Progenitor cell of endocrine pancreas (in vitro differentiated cells): Measurements from ENCODE around the gene CGNL1. TPM values are rescaled to one million over a fixed set of nuclear protein-coding genes. Genes with fewer than 3 reads are reported as not detected.
A peak's percentile ranks its signal among the peaks of the same experiment; 100 is the strongest.

Experiments
- DNase-seq: peaks from one replicate; pipeline ENCODE4 v3.0.0; 2021; ENCODE audit warnings: low spot score; ENCODE audit not compliant: unreplicated experiment
- H3K27ac Mint-ChIP-seq: 2 replicates; pipeline ENCODE4 v1.8.0; 2021; ENCODE audit warnings: mild to moderate bottlenecking, moderate library complexity, mixed read lengths
- H3K27me3 Mint-ChIP-seq: 2 replicates; pipeline ENCODE4 v1.8.0; 2021; ENCODE audit warnings: mixed read lengths
- H3K36me3 Mint-ChIP-seq: 2 replicates; pipeline ENCODE4 v1.8.0; 2022; ENCODE audit warnings: mixed read lengths; ENCODE audit not compliant: insufficient read depth
- H3K4me1 Mint-ChIP-seq: 2 replicates; pipeline ENCODE4 v1.8.0; 2021; ENCODE audit warnings: low read depth, mixed read lengths
- H3K4me3 Mint-ChIP-seq: 2 replicates; pipeline ENCODE4 v1.8.0; 2021; ENCODE audit warnings: low read depth, mild to moderate bottlenecking, moderate library complexity, mixed read lengths
- H3K9me3 Mint-ChIP-seq: 2 replicates; pipeline ENCODE4 v1.8.0; 2021; ENCODE audit warnings: low read depth, mixed read lengths
- CTCF ChIP-seq: fragments of 200-600 bp; sonication (generic); IDR thresholded peaks from one replicate; pipeline ENCODE4 v1.5.0; 2021; ENCODE audit warnings: antibody characterized with exemption, mild to moderate bottlenecking; ENCODE audit not compliant: unreplicated experiment
- total RNA-seq: library from RNA; stranded (reverse); gene quantifications from 2 replicates; pipeline ENCODE4 v1.2.1, GENCODE V29; 2021

CGNL1 gene
- total RNA-seq, 1 donor from 2014 or later, result 41.9 TPM

GRCh38 chr15:57335719-57336118 is 40.6 kb upstream of the CGNL1 start:
- no peaks in the 10 kb centered on the region for H3K9me3 Mint-ChIP-seq
- peak overlapping the region; percentile 41 for H3K27ac Mint-ChIP-seq
- H3K4me3 Mint-ChIP-seq, result no peak overlapping the region
- TF ChIP-seq CTCF, result no peak
- no peaks in the 10 kb centered on the region for H3K36me3 Mint-ChIP-seq
- DNase-seq, result no peak
- peaks cover 8% of the 10 kb centered on the region for H3K27me3 Mint-ChIP-seq
- peaks cover 20% of the 10 kb centered on the region for H3K4me1 Mint-ChIP-seq

GRCh38 chr15:57337868-57338411 is 38.4 kb upstream of the CGNL1 start:
- H3K4me1 Mint-ChIP-seq, result peaks cover 21% of the 10 kb centered on the region
- H3K27ac Mint-ChIP-seq, result peak overlapping the region; percentile 69
- H3K4me3 Mint-ChIP-seq, result no peak overlapping the region
- DNase-seq, result no peak
- TF ChIP-seq CTCF, result peak; percentile 13
- no peaks in the 10 kb centered on the region for H3K9me3 Mint-ChIP-seq
- H3K27me3 Mint-ChIP-seq, result peaks cover 4% of the 10 kb centered on the region
- H3K36me3 Mint-ChIP-seq, result no peaks in the 10 kb centered on the region

- Mint-ChIP-seq H3K36me3 (no peaks in the 10 kb centered on the region), H3K27ac (no peak overlapping the region), H3K4me3 (no peak overlapping the region), H3K9me3 (no peaks in the 10 kb centered on the region), H3K4me1 (peaks cover 22% of the 10 kb centered on the region), H3K27me3 (peaks cover 3% of the 10 kb centered on the region)
- no peak for DNase-seq
- no peak for TF ChIP-seq CTCF
Measured at GRCh38 chr15:57339321-57339720, 37.0 kb upstream of the CGNL1 start.

GRCh38 chr15:57340682-57341259 is 35.5 kb upstream of the CGNL1 start:
- Mint-ChIP-seq H3K36me3 (no peaks in the 10 kb centered on the region), H3K4me3 (no peak overlapping the region), H3K4me1 (peaks cover 17% of the 10 kb centered on the region), H3K27ac (peak overlapping the region; percentile 56), H3K27me3 (no peaks in the 10 kb centered on the region), H3K9me3 (no peaks in the 10 kb centered on the region)
- peak; percentile 30 for DNase-seq
- peak; percentile 96 for TF ChIP-seq CTCF

- no peak for TF ChIP-seq CTCF
- Mint-ChIP-seq H3K4me1 (peaks cover 13% of the 10 kb centered on the region), H3K9me3 (peaks cover 3% of the 10 kb centered on the region), H3K27me3 (no peaks in the 10 kb centered on the region), H3K27ac (no peak overlapping the region), H3K4me3 (no peak overlapping the region), H3K36me3 (no peaks in the 10 kb centered on the region)
- no peak for DNase-seq
Measured at GRCh38 chr15:57343048-57343447, 33.3 kb upstream of the CGNL1 start.
